HG02852 (cell line): ENCODE results near the gene DAPK2.
"Not testable (repeated sequence)": the region's sequence is repeated elsewhere in the genome, so short reads cannot be mapped to it uniquely, and the experiment has no call there.

Experiments used
- ATAC-seq: cut with Tn5 transposase; IDR thresholded peaks from one replicate; pipeline ENCODE4 v1.9.1; 2021; ENCODE audit warnings: mild to moderate bottlenecking, moderate library complexity; ENCODE audit not compliant: unreplicated experiment

The DAPK2 gene

DNA sequence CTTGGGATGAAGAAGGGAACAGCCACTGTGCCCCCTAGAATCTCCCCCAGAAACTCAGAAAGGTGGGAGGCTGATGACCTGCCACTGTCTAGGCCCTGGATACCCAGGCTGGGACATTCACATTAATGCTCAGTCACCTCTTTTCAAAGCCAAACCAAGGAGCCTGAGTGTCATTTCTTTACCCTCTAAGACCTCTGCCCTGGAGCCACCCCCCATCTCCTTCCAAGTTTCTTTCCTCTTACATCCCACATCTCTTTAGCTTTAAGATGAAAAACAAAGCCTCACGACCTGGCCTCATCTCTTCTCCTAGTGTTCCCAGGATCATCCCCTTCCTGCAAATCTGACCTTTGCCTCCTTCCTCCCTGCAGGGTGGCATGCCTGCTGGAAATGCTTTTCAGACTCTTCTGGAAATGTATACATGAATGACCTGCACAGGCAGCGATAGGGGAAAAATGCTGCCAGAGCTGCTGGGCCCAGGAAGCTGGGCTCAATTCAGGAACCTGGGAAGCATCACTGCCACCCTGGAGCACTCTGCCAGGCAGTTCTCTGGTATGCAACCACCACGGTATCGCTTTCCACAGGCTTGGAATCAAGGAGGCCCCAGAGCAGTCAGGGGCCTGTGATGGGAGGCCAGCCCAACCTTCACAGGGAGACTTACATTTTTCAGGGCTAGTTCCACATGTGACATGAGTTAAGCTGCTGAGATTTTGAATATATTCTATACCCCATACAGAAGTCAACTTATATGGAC, 67.6 kb downstream of the DAPK2 start:
- no peak for ATAC-seq

DNA sequence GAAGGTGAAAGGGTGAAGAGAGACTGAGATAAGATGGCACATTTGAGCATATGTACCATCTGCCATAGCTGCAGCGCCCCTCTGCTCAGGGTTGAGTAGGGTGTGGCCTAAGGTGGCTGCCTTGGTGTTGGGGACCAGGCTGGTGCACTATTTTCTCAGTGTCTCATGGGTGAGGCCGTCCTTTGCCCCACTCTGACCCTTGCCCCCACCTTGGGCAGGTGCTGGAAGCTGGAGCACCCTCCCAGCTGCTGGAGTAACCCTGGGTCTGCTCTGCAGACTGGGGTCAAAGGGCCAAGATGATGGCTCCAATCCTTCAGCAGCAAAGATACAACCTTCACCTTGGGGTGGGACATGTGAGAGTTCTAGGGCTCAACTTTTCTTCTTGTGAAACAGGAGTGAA, 69.2 kb downstream of the DAPK2 start:
- ATAC-seq = no peak

GRCh38 chr15:63974021-63974420, 72.3 kb downstream of the DAPK2 start:
- no peak for ATAC-seq

- ATAC-seq = no peak
Measured at GRCh38 chr15:63973212-63974009, 72.9 kb downstream of the DAPK2 start.

- no peak for ATAC-seq
Measured at GRCh38 chr15:63972801-63973200, 73.5 kb downstream of the DAPK2 start.

DNA sequence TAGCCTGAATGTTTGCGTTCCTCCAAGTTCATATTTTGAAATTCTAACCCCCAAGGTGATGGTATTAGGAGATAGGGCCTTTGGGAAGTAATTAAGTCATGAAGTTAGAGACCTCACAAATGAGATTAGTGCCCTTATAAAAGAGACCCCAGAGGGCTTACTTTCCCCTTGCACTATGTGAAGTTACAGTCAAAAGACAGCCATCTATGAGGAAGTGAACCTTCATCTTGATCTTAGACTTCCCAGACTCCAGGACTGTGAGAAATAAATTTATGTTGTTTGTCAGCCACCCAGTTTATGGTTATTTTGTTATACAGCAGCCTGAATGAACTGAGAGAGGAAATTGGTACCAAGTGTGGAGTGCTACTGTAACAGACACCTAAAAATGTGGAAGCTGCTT, 74.4 kb downstream of the DAPK2 start:
- ATAC-seq = no peak

GRCh38 chr15:63971427-63971805, 74.9 kb downstream of the DAPK2 start:
- peak; percentile 26 for ATAC-seq

DNA sequence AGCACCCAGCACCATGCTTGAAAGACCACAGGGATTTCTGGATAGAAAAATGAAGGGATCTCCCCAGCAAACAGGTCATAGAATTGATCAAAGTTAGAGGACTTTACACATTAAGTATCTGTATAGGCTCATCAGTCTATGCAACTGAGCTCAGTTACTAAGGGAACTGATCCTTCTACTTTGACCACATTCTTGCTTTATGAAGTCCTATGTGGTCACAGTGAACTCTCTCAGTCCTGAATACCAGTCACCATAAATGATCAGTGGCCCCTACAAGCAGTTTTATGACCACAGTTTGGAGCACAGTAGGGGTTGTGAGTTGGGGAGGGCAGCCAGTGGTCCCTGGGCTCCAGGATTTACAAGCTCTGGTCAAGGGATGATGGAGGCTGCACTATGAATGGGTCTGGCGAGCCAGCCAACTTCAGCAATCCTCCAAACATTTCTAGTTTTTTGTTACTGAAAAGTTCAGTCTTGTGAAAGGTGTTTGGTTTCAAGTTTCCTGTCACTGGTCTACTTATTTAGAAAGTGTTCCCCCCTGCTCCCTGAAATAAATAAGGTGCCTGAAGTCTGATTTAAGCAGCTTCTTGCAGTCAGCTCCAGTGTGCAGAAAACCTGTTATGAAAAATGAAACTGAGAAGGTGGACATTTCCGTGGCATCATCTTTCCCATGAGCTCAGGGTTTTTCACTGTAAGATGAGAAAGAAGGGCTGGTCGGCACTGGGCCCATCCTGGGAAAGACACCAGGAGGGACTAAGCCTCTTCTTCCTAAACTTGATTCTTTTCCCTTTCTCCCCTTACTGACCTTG, 75.5 kb downstream of the DAPK2 start:
- ATAC-seq = peak; percentile 92

- no peak for ATAC-seq
Measured at GRCh38 chr15:63969652-63970421, 76.4 kb downstream of the DAPK2 start.

DNA sequence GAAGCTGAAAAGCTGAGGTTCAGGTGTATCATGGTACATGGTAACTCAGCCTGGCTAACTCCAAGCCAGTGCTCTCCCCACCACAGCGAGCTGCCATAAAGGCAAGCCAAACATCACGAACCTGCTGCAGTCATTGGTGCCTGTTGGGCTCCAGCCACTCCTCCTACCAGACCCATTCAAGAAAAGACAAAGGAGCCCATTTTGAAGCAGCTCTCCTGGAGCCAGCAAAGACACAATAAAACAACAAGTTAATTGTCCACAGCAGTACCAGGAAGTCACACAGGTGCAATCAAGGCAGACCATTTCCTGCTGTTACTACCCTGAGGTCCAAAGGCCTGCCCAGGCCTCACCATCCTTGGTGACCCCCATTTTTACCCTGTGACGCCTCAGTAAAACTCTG, 77.6 kb downstream of the DAPK2 start:
- ATAC-seq = no peak

- ATAC-seq = no peak
Measured at GRCh38 chr15:63968122-63968524, 78.2 kb downstream of the DAPK2 start.

- ATAC-seq = no peak
Measured at GRCh38 chr15:63967616-63968015, 78.7 kb downstream of the DAPK2 start.

- ATAC-seq = not testable (repeated sequence)
Measured at GRCh38 chr15:63962947-63963721, 83.2 kb downstream of the DAPK2 start.

GRCh38 chr15:63953524-63953923, 92.8 kb downstream of the DAPK2 start:
- no peak for ATAC-seq

DNA sequence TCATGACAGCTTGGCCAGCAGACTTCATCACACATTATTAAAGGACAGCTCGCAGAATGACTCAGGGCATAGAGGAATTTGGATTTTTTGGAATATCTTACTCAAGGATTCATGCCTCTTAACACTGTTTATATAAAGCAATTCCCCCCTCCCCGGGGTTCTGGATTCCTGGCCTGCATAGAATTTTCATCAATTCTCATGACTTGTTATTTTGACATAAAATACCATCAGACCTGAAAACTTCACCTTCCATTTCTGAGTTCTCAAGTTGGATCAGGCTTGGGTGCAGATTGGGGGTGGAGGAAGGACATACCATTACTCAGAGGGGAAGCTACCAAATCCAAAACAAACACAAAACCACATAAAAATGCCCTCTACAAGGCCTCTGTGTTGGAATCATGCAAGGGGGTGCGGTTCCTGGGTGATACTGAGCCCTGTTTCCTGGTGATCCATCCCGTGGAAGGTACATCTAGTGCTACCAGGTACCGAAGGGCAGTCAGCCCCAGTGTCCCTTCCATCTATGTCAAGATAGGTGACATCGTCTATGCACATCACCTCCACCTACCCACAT, 95.3 kb downstream of the DAPK2 start:
- ATAC-seq = no peak

- ATAC-seq = no peak
Measured at GRCh38 chr15:63948971-63949370, 97.3 kb downstream of the DAPK2 start.

DNA sequence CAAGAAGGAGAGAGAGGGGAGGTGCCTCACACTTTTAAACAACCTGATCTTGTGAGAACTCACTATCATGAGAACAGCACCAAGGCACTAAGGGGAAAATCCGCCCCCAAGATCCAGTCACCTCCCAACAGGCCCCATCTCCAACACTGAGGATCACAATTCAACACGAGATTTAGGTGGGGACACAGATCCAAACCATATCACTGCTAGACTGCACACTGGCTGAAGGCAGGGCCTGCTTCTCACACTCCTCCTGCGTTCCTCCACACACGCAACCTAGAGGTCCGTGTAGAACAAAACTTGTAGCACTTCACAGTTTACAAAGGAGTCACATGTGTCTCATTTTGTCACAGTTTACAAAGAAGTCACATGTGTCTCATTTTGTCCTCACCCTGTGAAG, 97.8 kb downstream of the DAPK2 start:
- ATAC-seq = no peak

DNA sequence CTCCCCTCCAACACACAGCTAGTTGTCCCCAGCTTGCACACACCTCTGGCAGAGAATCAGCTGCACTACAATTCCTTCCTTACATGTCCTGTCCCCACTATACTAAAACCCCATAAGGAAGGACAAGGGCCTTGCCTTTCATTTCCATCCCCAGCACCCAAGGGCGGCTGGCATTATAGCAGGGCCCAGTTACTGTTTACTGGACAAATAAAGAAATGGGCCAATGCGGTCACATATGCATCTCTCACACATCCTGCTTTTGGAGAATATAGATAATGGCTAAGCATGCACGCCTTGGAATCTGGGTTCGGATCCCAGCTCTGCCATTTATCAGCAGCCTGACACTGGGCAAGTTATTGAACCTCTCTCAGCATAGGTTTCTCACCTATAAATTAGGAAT, 99.1 kb downstream of the DAPK2 start:
- no peak for ATAC-seq

GRCh38 chr15:63946524-63947065, 99.7 kb downstream of the DAPK2 start:
- no peak for ATAC-seq
